NCI-H2107 (cell line): ENCODE data around the gene PCDHA1.
"Not testable (repeated sequence)": the region's sequence is repeated elsewhere in the genome, so short reads cannot be mapped to it uniquely, and the experiment has no call there.

ENCODE experiments used
- DNase-seq: peaks from one replicate; lab custom pipeline; 2025; lab: John Stamatoyannopoulos, UW

Gene PCDHA1

GRCh38 chr5:140849831-140850634 is 64.1 kb downstream of the PCDHA1 start:
- not testable (repeated sequence) for DNase-seq

- DNase-seq, result no peak
Measured at GRCh38 chr5:140855772-140856674, 70.1 kb downstream of the PCDHA1 start, which contains the start of gene PCDHA10. Gene PCDHA10 (plus strand): TSS chr5:140855897. CDS start chr5:140856049, 152 bp downstream.

DNA sequence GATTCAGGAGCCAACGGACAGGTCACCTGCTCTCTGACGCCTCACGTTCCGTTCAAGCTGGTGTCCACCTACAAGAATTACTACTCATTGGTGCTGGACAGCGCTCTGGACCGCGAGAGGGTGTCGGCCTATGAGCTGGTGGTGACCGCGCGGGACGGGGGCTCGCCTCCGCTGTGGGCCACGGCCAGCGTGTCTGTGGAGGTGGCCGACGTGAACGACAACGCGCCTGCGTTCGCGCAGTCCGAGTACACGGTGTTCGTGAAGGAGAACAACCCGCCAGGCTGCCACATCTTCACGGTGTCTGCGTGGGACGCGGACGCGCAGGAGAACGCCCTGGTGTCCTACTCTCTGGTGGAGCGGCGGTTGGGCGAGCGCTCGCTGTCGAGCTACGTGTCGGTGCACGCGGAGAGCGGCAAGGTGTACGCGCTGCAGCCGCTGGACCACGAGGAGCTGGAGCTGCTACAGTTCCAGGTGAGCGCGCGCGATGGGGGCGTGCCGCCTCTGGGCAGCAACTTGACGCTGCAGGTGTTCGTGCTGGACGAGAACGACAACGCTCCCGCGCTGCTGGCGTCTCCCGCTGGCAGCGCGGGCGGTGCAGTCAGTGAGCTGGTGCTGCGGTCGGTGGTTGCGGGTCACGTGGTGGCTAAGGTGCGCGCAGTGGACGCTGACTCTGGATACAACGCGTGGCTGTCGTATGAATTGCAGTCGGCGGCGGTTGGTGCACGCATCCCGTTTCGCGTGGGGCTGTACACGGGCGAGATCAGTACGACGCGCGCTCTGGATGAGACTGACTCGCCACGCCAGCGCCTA is 71.4 kb downstream of the PCDHA1 start:
- DNase-seq, result no peak

DNA sequence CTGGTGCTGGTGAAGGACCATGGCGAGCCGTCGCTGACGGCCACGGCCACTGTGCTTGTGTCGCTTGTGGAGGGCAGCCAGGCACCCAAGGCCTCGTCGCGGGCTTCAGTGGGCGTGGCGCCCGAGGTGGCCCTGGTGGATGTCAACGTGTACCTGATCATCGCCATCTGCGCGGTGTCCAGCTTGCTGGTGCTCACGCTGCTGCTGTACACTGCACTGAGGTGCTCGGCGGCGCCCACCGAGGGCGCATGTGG is 72.0 kb downstream of the PCDHA1 start:
- DNase-seq, result no peak

- DNase-seq, result no peak
Measured at GRCh38 chr5:140862441-140863295, 76.7 kb downstream of the PCDHA1 start.

GRCh38 chr5:140868721-140869554 is 83.0 kb downstream of the PCDHA1 start, which contains the start of gene PCDHA11:
Gene PCDHA11 (plus strand): TSS chr5:140868957. CDS start chr5:140869104, 147 bp downstream.
- DNase-seq, result peak; percentile 9

DNA sequence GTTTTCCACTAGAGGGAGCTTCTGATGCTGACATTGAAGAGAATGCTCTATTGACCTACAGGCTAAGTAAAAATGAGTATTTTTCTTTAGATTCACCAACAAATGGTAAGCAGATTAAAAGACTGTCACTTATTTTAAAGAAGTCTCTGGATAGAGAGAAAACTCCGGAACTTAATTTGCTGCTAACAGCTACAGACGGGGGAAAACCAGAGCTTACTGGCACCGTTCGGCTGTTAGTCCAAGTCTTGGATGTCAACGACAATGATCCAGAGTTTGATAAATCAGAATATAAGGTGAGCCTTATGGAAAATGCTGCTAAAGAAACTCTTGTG is 83.6 kb downstream of the PCDHA1 start:
- peak; percentile 12 for DNase-seq

- DNase-seq, result no peak
Measured at GRCh38 chr5:140870221-140871201, 84.6 kb downstream of the PCDHA1 start.

- no peak for DNase-seq
Measured at GRCh38 chr5:140875085-140876065, 89.4 kb downstream of the PCDHA1 start, which contains the start of gene PCDHA12. Gene PCDHA12 (plus strand): TSS chr5:140875308. CDS start chr5:140875473, 165 bp downstream.

GRCh38 chr5:140876541-140877261 is 90.8 kb downstream of the PCDHA1 start:
- not testable (repeated sequence) for DNase-seq

GRCh38 chr5:140877262-140877581 is 91.3 kb downstream of the PCDHA1 start:
- no peak for DNase-seq

- DNase-seq, result no peak
Measured at GRCh38 chr5:140881889-140882590, 96.1 kb downstream of the PCDHA1 start, which contains the start of gene PCDHA13. Gene PCDHA13 (plus strand): TSS chr5:140882124. CDS start chr5:140882269, 145 bp downstream.

- DNase-seq, result no peak
Measured at GRCh38 chr5:140882591-140882899, 96.6 kb downstream of the PCDHA1 start.

- DNase-seq, result no peak
Measured at GRCh38 chr5:140883373-140883772, 97.4 kb downstream of the PCDHA1 start.

DNA sequence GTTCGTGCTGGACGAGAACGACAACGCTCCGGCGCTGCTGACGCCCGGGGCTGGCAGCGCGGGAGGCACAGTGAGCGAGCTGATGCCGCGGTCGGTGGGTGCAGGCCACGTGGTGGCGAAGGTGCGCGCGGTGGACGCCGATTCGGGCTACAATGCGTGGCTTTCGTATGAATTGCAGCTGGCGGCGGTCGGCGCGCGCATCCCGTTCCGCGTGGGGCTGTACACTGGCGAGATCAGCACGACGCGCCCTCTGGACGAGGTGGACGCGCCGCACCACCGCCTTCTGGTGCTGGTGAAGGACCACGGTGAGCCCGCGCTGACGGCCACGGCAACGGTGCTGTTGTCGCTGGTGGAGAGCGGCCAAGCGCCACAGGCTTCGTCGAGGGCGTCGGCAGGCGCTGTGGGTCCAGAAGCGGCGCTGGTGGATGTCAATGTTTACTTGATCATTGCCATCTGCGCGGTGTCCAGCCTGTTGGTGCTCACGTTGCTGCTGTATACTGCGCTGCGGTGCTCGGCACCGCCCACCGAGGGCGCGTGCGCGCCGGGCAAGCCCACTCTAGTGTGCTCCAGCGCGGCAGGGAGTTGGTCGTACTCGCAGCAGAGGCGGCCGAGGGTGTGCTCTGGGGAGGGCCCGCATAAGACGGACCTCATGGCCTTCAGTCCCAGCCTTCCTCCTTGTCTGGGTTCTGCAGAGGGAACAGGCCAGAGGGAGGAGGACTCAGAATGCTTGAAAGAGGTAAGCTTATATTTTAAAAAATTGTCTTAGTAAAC is 98.2 kb downstream of the PCDHA1 start:
- no peak for DNase-seq

DNA sequence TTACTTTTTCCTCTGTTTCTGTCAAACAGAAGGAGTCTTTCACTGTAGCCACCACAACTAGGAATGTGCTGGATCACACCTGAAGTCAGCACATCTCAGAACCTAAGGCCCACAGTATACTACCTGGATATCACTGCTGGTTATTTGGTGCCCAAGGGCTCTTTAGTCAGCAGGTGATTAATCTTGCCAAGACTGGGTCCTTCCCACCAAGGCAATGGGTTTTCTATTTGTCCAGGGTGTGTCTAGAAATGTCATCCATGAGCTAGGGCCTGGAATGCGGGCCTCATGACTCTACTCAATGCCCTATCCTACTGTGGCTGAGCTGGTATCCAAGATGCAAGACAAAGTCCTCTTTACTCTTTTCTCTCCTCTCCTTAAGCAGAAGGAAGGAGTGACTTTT is 130.4 kb downstream of the PCDHA1 start:
- DNase-seq, result no peak
